ENCODE results near the gene CST9. TPM values are rescaled to one million over a fixed set of nuclear protein-coding genes. Genes with fewer than 3 reads are reported as not detected.
A peak's percentile ranks its signal among the peaks of the same experiment; 100 is the strongest.

Gene CST9
- total and polyA plus RNA-seq, 2 of the 13 experiments (the other 11 are each of a cell fraction or from before 2014, with no cell fraction given): 0.07 TPM; not detected in 1

- TF ChIP-seq KDM2A (CRISPR knock-in tag; IDR thresholded peaks at IDR 0.05; ENCODE audit: borderline replicate concordance, low read depth): peak; percentile 85
- TF ChIP-seq, protein P1, sequence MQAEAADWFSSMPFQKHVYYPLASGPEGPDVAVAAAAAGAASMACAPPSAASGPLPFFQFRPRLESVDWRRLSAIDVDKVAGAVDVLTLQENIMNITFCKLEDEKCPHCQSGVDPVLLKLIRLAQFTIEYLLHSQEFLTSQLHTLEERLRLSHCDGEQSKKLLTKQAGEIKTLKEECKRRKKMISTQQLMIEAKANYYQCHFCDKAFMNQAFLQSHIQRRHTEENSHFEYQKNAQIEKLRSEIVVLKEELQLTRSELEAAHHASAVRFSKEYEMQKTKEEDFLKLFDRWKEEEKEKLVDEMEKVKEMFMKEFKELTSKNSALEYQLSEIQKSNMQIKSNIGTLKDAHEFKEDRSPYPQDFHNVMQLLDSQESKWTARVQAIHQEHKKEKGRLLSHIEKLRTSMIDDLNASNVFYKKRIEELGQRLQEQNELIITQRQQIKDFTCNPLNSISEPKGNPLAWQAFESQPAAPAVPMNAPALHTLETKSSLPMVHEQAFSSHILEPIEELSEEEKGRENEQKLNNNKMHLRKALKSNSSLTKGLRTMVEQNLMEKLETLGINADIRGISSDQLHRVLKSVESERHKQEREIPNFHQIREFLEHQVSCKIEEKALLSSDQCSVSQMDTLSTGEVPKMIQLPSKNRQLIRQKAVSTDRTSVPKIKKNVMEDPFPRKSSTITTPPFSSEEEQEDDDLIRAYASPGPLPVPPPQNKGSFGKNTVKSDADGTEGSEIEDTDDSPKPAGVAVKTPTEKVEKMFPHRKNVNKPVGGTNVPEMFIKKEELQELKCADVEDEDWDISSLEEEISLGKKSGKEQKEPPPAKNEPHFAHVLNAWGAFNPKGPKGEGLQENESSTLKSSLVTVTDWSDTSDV (CRISPR knock-in tag; IDR thresholded peaks at IDR 0.05): no peak
- TF ChIP-seq ZNF17 (CRISPR knock-in tag; IDR thresholded peaks at IDR 0.05): no peak
- TF ChIP-seq SETDB1 (CRISPR knock-in tag; IDR thresholded peaks at IDR 0.05; ENCODE audit: borderline replicate concordance): no peak; the same call in 1 of the 2 replicates
- TF ChIP-seq ZNF556 (CRISPR knock-in tag; IDR thresholded peaks at IDR 0.05; ENCODE audit: borderline replicate concordance): peak; percentile 53; the same call in 1 of the 2 replicates
- peak; percentile 95 for TF ChIP-seq RAD51 (IDR thresholded peaks at IDR 0.05; ENCODE audit: borderline replicate concordance)
- TF ChIP-seq ZNF280D (CRISPR knock-in tag; IDR thresholded peaks at IDR 0.05): peak; percentile 67; the same call in 1 of the 2 replicates
- peak; percentile 75; the same call in 1 of the 2 replicates for TF ChIP-seq SNAPC4 (CRISPR knock-in tag; IDR thresholded peaks at IDR 0.05)
- TF ChIP-seq MEIS2 (CRISPR knock-in tag; IDR thresholded peaks at IDR 0.05): peak; percentile 75; the same call in 1 of the 2 replicates
- no peak for TF ChIP-seq ZNF10 (CRISPR knock-in tag; IDR thresholded peaks at IDR 0.05; ENCODE audit: borderline replicate concordance, low read depth)
- no peak for TF ChIP-seq ZNF160 (CRISPR knock-in tag; IDR thresholded peaks at IDR 0.05)
- TF ChIP-seq FOXA3 (CRISPR knock-in tag; IDR thresholded peaks at IDR 0.05): peak; percentile 85
- peak; percentile 71; the same call in 1 of the 2 replicates for TF ChIP-seq ZBTB8A (CRISPR knock-in tag; IDR thresholded peaks at IDR 0.05; ENCODE audit: borderline replicate concordance, low read depth)
- TF ChIP-seq ZNF547 (CRISPR knock-in tag; IDR thresholded peaks at IDR 0.05): no peak
- 0 out of 2 replicates have a peak, but pooled peaks have one; percentile 10 for TF ChIP-seq ZNF329 (CRISPR knock-in tag; IDR thresholded peaks at IDR 0.05; ENCODE audit: low read depth)
- no peak for TF ChIP-seq RARG (CRISPR knock-in tag; IDR thresholded peaks at IDR 0.05; ENCODE audit: low read depth)
- no peak for TF ChIP-seq MTA3 (CRISPR knock-in tag; IDR thresholded peaks at IDR 0.05)
- TF ChIP-seq FOXM1 (CRISPR knock-in tag; IDR thresholded peaks at IDR 0.05): no peak
- peak; percentile 37; the same call in 1 of the 2 replicates for TF ChIP-seq SP4 (CRISPR knock-in tag; IDR thresholded peaks at IDR 0.05)
- TF ChIP-seq GABPB1 (CRISPR knock-in tag; IDR thresholded peaks at IDR 0.05): peak; percentile 50
Measured at GRCh38 chr20:23629017-23629541, 23.4 kb upstream of the CST9 start (continued).

Data from HepG2 (cell line).